GM23338 (cell line): ENCODE results near the gene KRT75. TPM values are rescaled to one million over a fixed set of nuclear protein-coding genes. Genes with fewer than 3 reads are reported as not detected.

Source experiments
- ATAC-seq: fragments of 200-7000 bp; cut with Tn5 transposase; 3 replicates; pipeline ENCODE4 v1.9.1; 2020
- DNase-seq: peaks from one replicate; pipeline ENCODE4 v3.0.0-alpha.2; 2015; ENCODE audit warnings: low spot score
- H2AFZ ChIP-seq: fragments of 200-600 bp; sonication (generic); 2 replicates; pipeline ENCODE4 v1.8.0; 2016; ENCODE audit warnings: antibody characterized with exemption, mild to moderate bottlenecking, moderate library complexity
- H3F3A ChIP-seq: fragments of 200-600 bp; sonication (generic); replicated peaks from 2 replicates; pipeline ENCODE4 v1.8.0; 2017; ENCODE audit warnings: antibody characterized with exemption, mixed run types, low read depth
- H3K27ac ChIP-seq: fragments of 200-600 bp; sonication (generic); 2 replicates; pipeline ENCODE4 v1.6.1; 2016; ENCODE audit warnings: low read depth
- H3K27me3 ChIP-seq: fragments of 200-600 bp; sonication (generic); 2 replicates; pipeline ENCODE4 v1.8.0; 2016; ENCODE audit warnings: mild to moderate bottlenecking, mixed run types, moderate library complexity; ENCODE audit not compliant: insufficient read depth
- H3K36me3 ChIP-seq: fragments of 200-600 bp; sonication (generic); 2 replicates; pipeline ENCODE4 v1.8.0; 2016; ENCODE audit warnings: mild to moderate bottlenecking; ENCODE audit not compliant: insufficient read depth
- H3K4me1 ChIP-seq: fragments of 200-600 bp; sonication (generic); 2 replicates; pipeline ENCODE4 v1.8.0; 2016; ENCODE audit warnings: mild to moderate bottlenecking, moderate library complexity; ENCODE audit not compliant: insufficient read depth
- H3K4me2 ChIP-seq: fragments of 200-600 bp; sonication (generic); 2 replicates; pipeline ENCODE4 v1.7.1; 2017; ENCODE audit warnings: mixed run types
- H3K4me3 ChIP-seq: fragments of 200-600 bp; sonication (generic); 2 replicates; pipeline ENCODE4 v1.6.1; 2016; ENCODE audit warnings: mixed run types
- H3K79me2 ChIP-seq: fragments of 200-600 bp; sonication (generic); replicated peaks from 2 replicates; pipeline ENCODE4 v1.8.0; 2017; ENCODE audit warnings: mild to moderate bottlenecking; ENCODE audit not compliant: insufficient read depth
- H3K9me2 ChIP-seq: fragments of 200-600 bp; sonication (generic); 2 replicates; pipeline ENCODE4 v1.8.0; 2017; ENCODE audit not compliant: insufficient read depth
- H4K20me1 ChIP-seq: fragments of 200-600 bp; sonication (generic); replicated peaks from 2 replicates; pipeline ENCODE4 v1.8.0; 2017; ENCODE audit warnings: mild to moderate bottlenecking; ENCODE audit not compliant: insufficient read depth
- H3K27ac Mint-ChIP-seq: 2 replicates; pipeline ENCODE4 v1.8.0; 2020; ENCODE audit warnings: inconsistent platforms, mild to moderate bottlenecking, moderate library complexity, mixed read lengths
- H3K27me3 Mint-ChIP-seq: 3 replicates; pipeline ENCODE4 v1.8.0; 2022; ENCODE audit warnings: low read depth, mild to moderate bottlenecking, moderate library complexity, mixed read lengths, inconsistent platforms; ENCODE audit not compliant: insufficient read depth, poor library complexity
- H3K36me3 Mint-ChIP-seq: 3 replicates; pipeline ENCODE4 v1.8.0; 2021; ENCODE audit warnings: low read depth, mild to moderate bottlenecking, inconsistent platforms, moderate library complexity, mixed read lengths
- H3K4me1 Mint-ChIP-seq: 3 replicates; pipeline ENCODE4 v1.8.0; 2020; ENCODE audit warnings: mild to moderate bottlenecking, inconsistent platforms, mixed read lengths
- H3K4me3 Mint-ChIP-seq: 3 replicates; pipeline ENCODE4 v1.8.0; 2021; ENCODE audit warnings: moderate library complexity, mild to moderate bottlenecking, inconsistent platforms, mixed read lengths
- H3K9me3 Mint-ChIP-seq: 3 replicates; pipeline ENCODE4 v1.8.0; 2020; ENCODE audit warnings: moderate library complexity, mild to moderate bottlenecking, inconsistent platforms, mixed read lengths
- CREB1 ChIP-seq: fragments of 250-450 bp; sonication (Bioruptor Pico); IDR thresholded peaks from 2 replicates; pipeline ENCODE4 v1.5.0; 2020; ENCODE audit warnings: low read depth, mild to moderate bottlenecking, moderate library complexity
- ETS1 ChIP-seq: IDR thresholded peaks from 2 replicates; pipeline ENCODE4 v1.6.1; 2016; ENCODE audit warnings: antibody characterized with exemption
- EZH2 ChIP-seq: fragments of 200-600 bp; sonication (generic); IDR thresholded peaks from one replicate; pipeline ENCODE4 v1.8.0; 2017; ENCODE audit warnings: antibody characterized with exemption, mild to moderate bottlenecking, low read depth; ENCODE audit not compliant: unreplicated experiment
- EZH2phosphoT487 ChIP-seq: fragments of 200-600 bp; sonication (generic); IDR thresholded peaks from one replicate; pipeline ENCODE4 v1.8.1; 2018; ENCODE audit warnings: antibody characterized with exemption; ENCODE audit not compliant: unreplicated experiment
- JUNB ChIP-seq: IDR thresholded peaks from one replicate; pipeline ENCODE4 v1.6.1; 2016; ENCODE audit warnings: antibody characterized with exemption; ENCODE audit not compliant: unreplicated experiment
- NANOG ChIP-seq: IDR thresholded peaks from 2 replicates; pipeline ENCODE4 v1.6.1; 2016; ENCODE audit warnings: antibody characterized with exemption, borderline replicate concordance
- POLR2AphosphoS5 ChIP-seq: IDR thresholded peaks from 2 replicates; pipeline ENCODE4 v1.6.1; 2016; ENCODE audit warnings: antibody characterized with exemption, low read depth
- STAT1 ChIP-seq: IDR thresholded peaks from one replicate; pipeline ENCODE4 v1.6.1; 2016; ENCODE audit warnings: antibody characterized with exemption; ENCODE audit not compliant: unreplicated experiment
- ZNF114 ChIP-seq: fragments of 250-450 bp; sonication (Bioruptor Pico); IDR thresholded peaks from 2 replicates; pipeline ENCODE4 v1.5.0; 2020; ENCODE audit warnings: mild to moderate bottlenecking, moderate library complexity
- ZNF331 ChIP-seq: fragments of 250-450 bp; sonication (Bioruptor Pico); IDR thresholded peaks from 2 replicates; pipeline ENCODE4 v1.5.0; 2020; ENCODE audit warnings: low read depth, mild to moderate bottlenecking, moderate library complexity
- ZNF462 ChIP-seq: fragments of 250-450 bp; sonication (Bioruptor Pico); IDR thresholded peaks from 2 replicates; pipeline ENCODE4 v1.5.0; 2020; ENCODE audit warnings: mild to moderate bottlenecking, moderate library complexity
- polyA plus RNA-seq: library from polyadenylated mRNA; unstranded; fragments of >200 nt; fragmentation: Nextera tagmentation; extraction: Ambion mirVana; gene quantifications from 2 replicates; pipeline ENCODE4 v1.2.1, GENCODE V29; 2016
- total RNA-seq: library from RNA; depleted of rRNA; stranded (reverse); fragments of >200 nt; shearing (Covaris generic); gene quantifications from 2 replicates; pipeline ENCODE4 v1.2.3, GENCODE V29; 2014

KRT75 gene
- total and polyA plus RNA-seq, 2 experiments from 2014 or later, result not detected

- Histone ChIP-seq H2AFZ (no peak overlapping the region), H3K27me3 (no peaks in the 10 kb centered on the region), H3F3A (no peaks in the 10 kb centered on the region), H3K9me2 (0 out of 2 replicates have a peak, but pooled peaks cover 2% of the 10 kb centered on the region), H3K4me1 (no peaks in the 10 kb centered on the region), H4K20me1 (no peaks in the 10 kb centered on the region), H3K27ac (no peak overlapping the region), H3K4me3 (no peak overlapping the region), H3K4me2 (no peak overlapping the region), H3K36me3 (no peaks in the 10 kb centered on the region), H3K79me2 (no peaks in the 10 kb centered on the region)
- Mint-ChIP-seq H3K4me3 (no peak overlapping the region), H3K4me1 (no peaks in the 10 kb centered on the region), H3K9me3 (no peaks in the 10 kb centered on the region), H3K36me3 (no peaks in the 10 kb centered on the region), H3K27me3 (peaks cover 3% of the 10 kb centered on the region), H3K27ac (no peak overlapping the region)
- DNase-seq (no peak), ATAC-seq (no peak)
- TF ChIP-seq EZH2phosphoT487, result no peak
- TF ChIP-seq NANOG, result no peak
- TF ChIP-seq CREB1 (CRISPR knock-in tag), result no peak
- TF ChIP-seq POLR2AphosphoS5, result no peak
- TF ChIP-seq ZNF114 (CRISPR knock-in tag), result no peak
- TF ChIP-seq JUNB, result no peak
- TF ChIP-seq EZH2, result no peak
- no peak for TF ChIP-seq ETS1
- TF ChIP-seq ZNF331, result no peak
- TF ChIP-seq STAT1, result no peak
- TF ChIP-seq ZNF462, result no peak
Measured at GRCh38 chr12:52382854-52383253, 51.3 kb downstream of the KRT75 start.
